ENCODE measurements around the gene AFF1. TPM values are rescaled to one million over a fixed set of nuclear protein-coding genes. Genes with fewer than 3 reads are reported as not detected.

The AFF1 gene
- total RNA-seq, 6 experiments from 2014 or later = 23.8 to 39.6 (median 34.9) TPM

DNA sequence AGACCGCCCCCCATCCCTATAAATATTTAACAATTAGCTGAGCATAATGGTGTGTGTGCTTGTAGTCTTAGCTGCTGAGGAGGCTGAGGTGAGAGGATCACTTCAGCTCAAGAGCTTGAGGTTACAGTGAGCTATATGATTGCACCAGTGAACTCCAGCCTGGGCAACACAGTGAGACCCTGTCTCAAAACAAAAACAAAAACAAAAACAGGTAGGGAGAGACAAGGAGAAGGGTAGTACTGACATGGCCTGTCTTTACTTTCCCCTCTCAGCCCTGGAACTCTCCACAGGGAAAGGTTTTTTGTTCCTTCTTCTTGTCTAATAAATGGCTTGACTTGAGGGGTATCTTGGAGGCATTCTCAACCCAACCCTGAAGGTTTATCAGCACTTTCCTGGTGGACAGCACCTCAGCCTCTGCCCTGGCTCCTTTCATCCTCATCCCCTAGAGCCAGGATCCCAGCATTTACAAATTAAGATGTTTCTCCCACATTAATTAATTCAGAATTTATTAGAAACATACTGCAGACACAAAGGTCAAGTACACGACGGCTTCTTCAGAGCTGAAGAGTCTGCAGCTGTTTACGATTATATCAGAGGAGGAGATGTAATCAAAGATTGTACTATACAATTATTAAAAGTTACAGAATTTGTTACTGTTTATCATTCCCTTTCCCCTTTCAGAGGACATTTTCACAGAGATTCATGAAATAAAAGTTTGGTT is 131.8 kb downstream of the AFF1 start:
- intact Hi-C loops (cut with DNase I) = no loop called here
- Histone ChIP-seq H3K9me3 (no peaks in the 10 kb centered on the region), H3K4me3 (no peak overlapping the region), H3K4me1 (peaks cover 0 to 16% (median 6%) of the 10 kb centered on the region in 4 donors), H3K36me3 (peaks cover 0 to 2% (median under 1%) of the 10 kb centered on the region in 4 donors), H3K27me3 (no peaks in the 10 kb centered on the region), H3K27ac (no peak overlapping the region)
- TF ChIP-seq, protein P1, sequence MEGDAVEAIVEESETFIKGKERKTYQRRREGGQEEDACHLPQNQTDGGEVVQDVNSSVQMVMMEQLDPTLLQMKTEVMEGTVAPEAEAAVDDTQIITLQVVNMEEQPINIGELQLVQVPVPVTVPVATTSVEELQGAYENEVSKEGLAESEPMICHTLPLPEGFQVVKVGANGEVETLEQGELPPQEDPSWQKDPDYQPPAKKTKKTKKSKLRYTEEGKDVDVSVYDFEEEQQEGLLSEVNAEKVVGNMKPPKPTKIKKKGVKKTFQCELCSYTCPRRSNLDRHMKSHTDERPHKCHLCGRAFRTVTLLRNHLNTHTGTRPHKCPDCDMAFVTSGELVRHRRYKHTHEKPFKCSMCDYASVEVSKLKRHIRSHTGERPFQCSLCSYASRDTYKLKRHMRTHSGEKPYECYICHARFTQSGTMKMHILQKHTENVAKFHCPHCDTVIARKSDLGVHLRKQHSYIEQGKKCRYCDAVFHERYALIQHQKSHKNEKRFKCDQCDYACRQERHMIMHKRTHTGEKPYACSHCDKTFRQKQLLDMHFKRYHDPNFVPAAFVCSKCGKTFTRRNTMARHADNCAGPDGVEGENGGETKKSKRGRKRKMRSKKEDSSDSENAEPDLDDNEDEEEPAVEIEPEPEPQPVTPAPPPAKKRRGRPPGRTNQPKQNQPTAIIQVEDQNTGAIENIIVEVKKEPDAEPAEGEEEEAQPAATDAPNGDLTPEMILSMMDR (IDR thresholded peaks at IDR 0.05) = no peak
- no peak for TF ChIP-seq POLR2A (IDR thresholded peaks at IDR 0.05)
- DNase-seq (no peak), ATAC-seq (peak in 2 of 4 donors; percentile 32 to 38)
- WGBS (ENCODE audit: insufficient coverage, low coverage, low lambda C conversion rate, missing lambda C conversion rate) = 91% methylated on average over 3 of the region's 4 CpGs

DNA sequence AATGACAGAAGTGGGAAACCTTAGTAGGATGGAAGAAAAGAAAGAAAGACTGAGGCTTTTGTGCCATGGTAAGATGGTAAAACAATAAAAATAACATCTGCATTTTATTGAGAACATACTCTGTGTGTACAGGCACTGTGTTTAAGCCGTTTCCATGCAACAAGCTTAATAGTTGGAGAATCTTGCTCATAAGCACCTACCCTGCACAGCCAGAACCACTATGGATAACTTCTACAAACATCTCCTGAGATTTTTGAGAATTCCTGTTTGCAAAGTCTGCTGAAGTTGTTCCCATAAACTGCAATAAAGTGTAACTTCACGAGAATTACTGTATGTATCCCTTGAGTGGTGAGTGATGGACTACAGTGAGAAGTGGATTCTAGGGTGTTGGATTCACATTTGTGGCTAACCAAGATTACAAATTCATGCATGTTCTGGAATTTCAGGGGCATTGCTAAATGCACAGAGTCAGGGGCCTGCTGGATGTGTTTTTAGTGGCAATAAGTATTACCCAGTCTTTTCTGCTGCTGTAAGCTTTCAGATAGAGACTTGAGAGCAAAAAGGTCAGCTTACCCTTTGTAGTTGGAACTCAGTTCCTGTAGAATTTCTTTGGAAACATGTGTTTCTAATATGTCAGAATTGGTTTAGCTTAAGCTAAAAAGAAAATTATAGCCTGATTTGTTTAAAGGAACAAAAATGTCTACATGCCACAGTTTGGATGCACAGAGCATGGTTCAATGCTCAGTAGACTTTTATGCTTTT is 132.5 kb downstream of the AFF1 start:
- H3K27ac ChIP-seq = no peak overlapping the region
- H3K27me3 ChIP-seq = no peaks in the 10 kb centered on the region
- H3K36me3 ChIP-seq = peaks cover 0 to 2% (median 0%) of the 10 kb centered on the region in 4 donors
- no peaks in the 10 kb centered on the region for H3K9me3 ChIP-seq
- intact Hi-C loops (cut with DNase I) = no loop called here
- no peak for TF ChIP-seq POLR2A (IDR thresholded peaks at IDR 0.05)
- TF ChIP-seq, protein P1 (IDR thresholded peaks at IDR 0.05) = no peak
- WGBS (ENCODE audit: insufficient coverage, low coverage, low lambda C conversion rate, missing lambda C conversion rate) = 83% methylated on average over 2 of the region's 2 CpGs
- ATAC-seq = no peak
- DNase-seq = no peak
- peaks cover 0 to 22% (median 6%) of the 10 kb centered on the region in 4 donors for H3K4me1 ChIP-seq
- no peak overlapping the region for H3K4me3 ChIP-seq

DNA sequence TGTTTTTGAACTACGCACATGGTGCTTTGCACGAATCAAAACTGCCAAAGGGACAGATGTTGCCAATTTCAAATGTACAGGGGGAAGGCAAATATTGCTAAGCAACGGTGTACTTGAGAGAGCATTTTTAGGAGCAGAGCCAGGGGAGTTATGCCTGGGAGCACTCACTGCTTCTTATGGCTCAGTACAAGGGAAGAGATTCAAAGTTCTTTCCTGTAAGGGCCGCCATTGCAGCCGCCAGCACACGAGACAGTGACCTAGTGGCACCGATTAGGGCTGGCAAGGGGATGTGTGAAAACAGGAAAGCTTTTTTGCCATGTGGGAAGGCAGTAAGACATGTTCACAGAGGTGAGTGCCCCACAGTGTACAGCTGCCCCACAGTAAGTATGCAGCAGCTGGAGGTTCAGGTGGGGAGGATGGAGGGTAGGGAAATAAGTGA is 133.8 kb downstream of the AFF1 start:
- ATAC-seq = peak in 2 of 4 donors; percentile 10 to 25

DNA sequence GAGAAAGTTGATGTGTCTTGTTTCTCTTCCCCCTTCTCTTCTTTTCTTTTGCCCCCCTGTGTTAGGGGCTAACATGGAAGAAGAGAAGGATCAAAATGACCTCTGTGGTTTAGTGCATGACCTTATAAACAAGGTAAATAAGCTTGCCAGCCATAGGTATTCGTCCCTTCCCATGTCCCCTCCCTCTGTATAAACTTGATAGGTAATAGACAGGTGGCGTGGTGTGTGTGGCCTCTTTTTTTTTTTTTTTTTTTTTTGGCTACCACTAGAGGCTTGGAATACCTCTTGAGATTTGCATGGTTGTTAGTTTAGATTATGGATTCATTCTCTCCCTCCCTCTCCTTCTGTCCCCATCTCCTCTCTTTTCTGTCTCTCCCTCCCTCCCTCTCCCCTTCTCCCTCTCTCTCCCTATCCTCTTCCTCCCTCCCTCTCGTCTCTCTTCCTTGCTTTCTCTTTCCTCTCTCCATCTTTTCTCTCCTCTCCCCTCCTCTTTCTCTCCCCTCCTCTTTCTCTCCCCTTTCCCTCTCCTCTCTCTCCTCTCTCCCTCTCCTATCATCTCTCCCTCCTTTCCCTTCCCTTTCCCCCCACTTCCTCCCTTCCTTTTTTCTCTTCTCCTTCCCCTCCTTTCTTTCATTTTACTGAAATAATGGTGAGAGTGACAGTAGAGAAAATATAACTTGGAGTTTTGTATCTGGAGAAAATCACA is 134.4 kb downstream of the AFF1 start:
- peaks cover 0 to 40% (median 9%) of the 10 kb centered on the region in 4 donors for H3K4me1 ChIP-seq
- H3K36me3 ChIP-seq = no peaks in the 10 kb centered on the region
- intact Hi-C loops (cut with DNase I) = no loop called here
- no peak overlapping the region for H3K27ac ChIP-seq
- DNase-seq = no peak
- TF ChIP-seq, protein P1 (IDR thresholded peaks at IDR 0.05) = no peak
- no peak for TF ChIP-seq POLR2A (IDR thresholded peaks at IDR 0.05)
- no peaks in the 10 kb centered on the region for H3K9me3 ChIP-seq
- WGBS (ENCODE audit: insufficient coverage, low coverage, low lambda C conversion rate, missing lambda C conversion rate) = 54% methylated on average over 2 of the region's 3 CpGs
- no peak overlapping the region for H3K4me3 ChIP-seq
- no peaks in the 10 kb centered on the region for H3K27me3 ChIP-seq
- no peak for ATAC-seq

More for the DNA sequence above, 133.8 kb downstream of the AFF1 start:
- Histone ChIP-seq H3K27ac (no peak overlapping the region), H3K36me3 (no peaks in the 10 kb centered on the region), H3K4me1 (peaks cover 0 to 34% (median 7%) of the 10 kb centered on the region in 4 donors), H3K4me3 (no peak overlapping the region), H3K27me3 (no peaks in the 10 kb centered on the region), H3K9me3 (no peaks in the 10 kb centered on the region)
- no peak for TF ChIP-seq POLR2A (IDR thresholded peaks at IDR 0.05)
- TF ChIP-seq, protein P1 (IDR thresholded peaks at IDR 0.05) = no peak
- no peak for DNase-seq
- WGBS (ENCODE audit: insufficient coverage, low coverage, low lambda C conversion rate, missing lambda C conversion rate) = 54% methylated on average over 2 of the region's 7 CpGs
- intact Hi-C loops (cut with DNase I) = no loop called here
